Glomerular visceral epithelial cell (primary cell): ENCODE data around the gene PRELP.

ENCODE experiments used
- DNase-seq: peaks from one replicate; pipeline ENCODE4 v3.0.0-alpha.2; 2016; ENCODE audit errors: extremely low spot score

The PRELP gene

DNA sequence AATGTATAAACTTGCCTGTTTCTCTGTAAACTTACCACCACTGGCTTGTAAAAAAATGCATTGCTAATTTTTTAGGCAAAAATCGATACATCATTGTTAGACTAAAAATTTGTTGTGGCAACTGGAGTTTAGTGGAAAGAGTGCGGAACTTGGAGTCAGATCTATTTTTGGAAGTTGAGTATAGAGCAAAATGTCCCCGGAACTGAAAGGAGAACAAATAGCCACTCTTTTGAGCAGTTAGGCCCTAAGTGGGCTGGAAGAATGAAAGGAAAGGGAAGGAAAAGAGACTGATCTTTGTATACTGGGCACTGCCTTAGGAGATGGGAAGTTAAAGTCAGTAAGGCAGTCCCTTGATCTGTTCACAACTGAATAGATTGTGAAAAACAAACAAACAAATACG lies 48.5 kb downstream of the PRELP start:
- no peak for DNase-seq

DNA sequence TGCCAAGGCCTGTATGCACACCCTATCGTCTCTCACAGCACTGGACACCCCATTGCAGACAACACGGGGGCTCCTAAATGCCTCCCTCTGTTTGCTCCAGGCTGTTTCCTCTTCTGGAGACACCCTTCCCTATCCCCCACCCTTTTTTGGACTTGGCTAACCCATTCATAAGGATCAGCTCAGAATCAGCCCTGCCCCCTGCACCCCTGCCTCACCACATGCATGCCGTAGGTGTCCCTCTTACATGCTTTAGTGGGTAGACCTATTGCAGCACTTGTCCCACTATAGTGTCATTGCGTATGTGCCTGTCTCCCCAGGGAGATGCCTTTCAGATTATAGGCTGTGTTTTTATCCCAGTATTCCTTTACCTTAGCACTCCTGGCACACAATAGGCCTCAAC lies 49.2 kb downstream of the PRELP start:
- no peak for DNase-seq

DNA sequence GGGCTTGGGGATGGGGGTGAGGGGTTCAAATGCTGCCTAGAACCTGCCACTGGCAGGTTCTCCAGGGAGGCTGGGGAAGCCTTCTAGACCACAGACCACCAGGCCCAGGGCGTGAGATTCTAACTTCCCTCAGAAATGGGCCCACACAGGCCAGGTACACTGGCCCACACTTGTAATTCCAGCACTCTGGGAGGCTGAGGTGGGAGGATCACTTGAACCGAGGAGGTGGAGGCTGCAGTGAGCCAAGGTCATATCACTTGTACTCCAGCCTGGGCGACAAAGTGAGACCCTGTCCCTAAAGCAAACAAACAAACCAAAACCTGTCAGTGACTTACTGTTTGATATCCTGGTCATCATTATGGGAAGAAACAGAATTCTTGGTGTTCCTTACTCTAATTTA lies 50.1 kb downstream of the PRELP start:
- DNase-seq = no peak

DNA sequence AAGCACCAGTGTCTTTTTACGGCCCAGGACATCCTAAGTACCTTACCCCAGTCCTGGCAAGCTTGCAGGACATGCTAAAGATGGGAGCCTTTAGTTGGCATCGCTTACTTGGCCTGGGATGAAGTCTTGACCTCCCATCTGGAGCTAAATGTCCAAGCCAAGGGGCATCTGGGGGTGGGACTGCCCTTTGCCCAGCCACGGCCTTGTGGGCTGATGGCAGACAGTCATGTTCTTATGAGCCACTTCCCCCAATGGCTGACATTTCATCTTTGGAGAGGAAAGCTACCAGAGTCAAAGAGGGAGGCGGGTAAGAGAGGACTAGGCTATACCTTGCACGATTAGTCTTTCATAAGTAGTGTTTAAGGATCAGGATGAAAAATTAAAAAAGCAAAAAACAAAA lies 50.5 kb downstream of the PRELP start:
- DNase-seq = no peak

GRCh38 chr1:203526572-203526971 lies 51.0 kb downstream of the PRELP start:
- DNase-seq = no peak

GRCh38 chr1:203527013-203527412 lies 51.4 kb downstream of the PRELP start:
- DNase-seq = no peak

DNA sequence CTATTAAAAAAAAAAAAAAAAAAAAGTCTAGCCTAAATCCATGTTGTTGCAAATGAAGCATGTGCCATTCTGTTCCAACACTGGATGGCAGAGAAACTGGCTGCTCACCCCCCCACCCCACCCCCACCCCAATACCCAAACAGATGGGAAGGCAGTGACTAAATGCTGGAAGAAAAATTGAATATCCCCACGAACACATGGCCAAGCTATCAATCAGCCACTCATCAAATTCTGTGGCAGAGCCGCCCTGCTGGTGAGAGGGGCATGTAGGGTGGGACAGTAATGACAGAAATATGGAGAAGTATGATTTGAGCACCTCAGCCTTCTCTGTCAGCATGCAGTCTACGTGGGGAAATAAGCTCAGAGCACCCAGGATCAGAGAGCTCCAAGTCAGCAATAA lies 52.5 kb downstream of the PRELP start:
- DNase-seq = no peak

- no peak for DNase-seq
Measured at GRCh38 chr1:203528976-203529835, 53.6 kb downstream of the PRELP start.

GRCh38 chr1:203531063-203531462 lies 55.5 kb downstream of the PRELP start:
- no peak for DNase-seq

DNA sequence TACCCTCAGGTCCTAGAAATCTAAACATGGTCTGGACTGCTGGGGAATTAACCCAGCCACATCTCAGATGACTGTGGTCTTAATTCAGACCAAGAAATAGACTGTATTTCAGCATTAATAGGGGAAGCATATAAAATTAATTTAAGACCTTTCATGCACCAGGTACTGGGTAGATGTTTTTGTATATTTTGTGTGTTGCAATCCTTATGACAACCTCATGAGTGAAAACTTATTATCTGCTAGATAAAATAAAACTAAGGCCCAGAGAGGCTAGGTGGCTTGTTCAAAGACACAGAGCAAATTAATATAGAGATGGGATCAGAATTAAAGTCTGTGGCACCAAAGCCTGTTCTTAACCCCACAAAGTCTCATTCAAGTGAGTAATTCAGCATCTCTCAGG lies 58.4 kb downstream of the PRELP start:
- no peak for DNase-seq

GRCh38 chr1:203534526-203534925 lies 58.9 kb downstream of the PRELP start:
- DNase-seq = peak; percentile 87

GRCh38 chr1:203536575-203536974 lies 61.0 kb downstream of the PRELP start:
- DNase-seq = no peak

DNA sequence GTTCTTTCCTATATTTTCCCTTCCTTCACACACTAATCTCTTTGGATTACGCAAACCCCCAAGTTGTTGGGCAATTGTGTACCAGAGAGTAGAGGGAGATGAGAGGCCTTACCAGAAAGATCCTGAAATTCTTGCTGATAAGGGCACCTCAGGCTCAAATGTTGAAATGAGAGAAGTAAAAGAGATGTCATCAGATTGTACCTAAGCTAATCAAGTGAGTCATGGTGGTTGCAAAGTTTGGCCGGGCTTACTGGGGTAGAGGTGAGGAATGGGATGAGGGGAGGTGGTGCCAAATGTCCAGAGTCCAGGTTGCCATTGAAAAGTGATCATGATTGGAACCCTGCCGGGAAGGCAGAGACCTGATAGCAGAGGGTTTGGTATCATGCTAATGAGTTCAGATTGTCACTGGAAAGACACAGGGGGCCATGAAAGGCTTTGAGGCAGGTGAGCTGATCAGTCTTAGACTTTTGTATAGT lies 61.4 kb downstream of the PRELP start:
- peak; percentile 18 for DNase-seq

GRCh38 chr1:203537806-203538464 lies 62.3 kb downstream of the PRELP start:
- DNase-seq = no peak

DNA sequence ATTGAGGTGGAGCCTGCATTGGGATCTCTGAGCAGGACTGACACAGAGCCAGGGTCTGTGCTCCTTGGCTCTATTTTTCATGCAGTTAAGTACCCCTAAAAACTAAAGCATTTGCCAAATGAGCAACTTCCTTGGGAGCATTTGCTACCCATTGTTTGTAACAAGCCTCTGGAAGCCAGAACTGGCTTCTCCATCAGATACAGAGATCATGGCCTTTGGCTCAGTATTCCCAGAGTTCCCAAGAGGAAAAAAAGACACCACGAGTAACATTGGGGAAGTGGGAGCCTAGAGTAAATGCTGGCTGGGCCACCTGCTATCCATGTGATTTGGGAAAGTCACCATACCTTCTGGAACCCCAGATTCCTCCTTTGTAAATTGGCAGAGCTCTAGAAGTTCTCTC lies 63.1 kb downstream of the PRELP start:
- no peak for DNase-seq

DNA sequence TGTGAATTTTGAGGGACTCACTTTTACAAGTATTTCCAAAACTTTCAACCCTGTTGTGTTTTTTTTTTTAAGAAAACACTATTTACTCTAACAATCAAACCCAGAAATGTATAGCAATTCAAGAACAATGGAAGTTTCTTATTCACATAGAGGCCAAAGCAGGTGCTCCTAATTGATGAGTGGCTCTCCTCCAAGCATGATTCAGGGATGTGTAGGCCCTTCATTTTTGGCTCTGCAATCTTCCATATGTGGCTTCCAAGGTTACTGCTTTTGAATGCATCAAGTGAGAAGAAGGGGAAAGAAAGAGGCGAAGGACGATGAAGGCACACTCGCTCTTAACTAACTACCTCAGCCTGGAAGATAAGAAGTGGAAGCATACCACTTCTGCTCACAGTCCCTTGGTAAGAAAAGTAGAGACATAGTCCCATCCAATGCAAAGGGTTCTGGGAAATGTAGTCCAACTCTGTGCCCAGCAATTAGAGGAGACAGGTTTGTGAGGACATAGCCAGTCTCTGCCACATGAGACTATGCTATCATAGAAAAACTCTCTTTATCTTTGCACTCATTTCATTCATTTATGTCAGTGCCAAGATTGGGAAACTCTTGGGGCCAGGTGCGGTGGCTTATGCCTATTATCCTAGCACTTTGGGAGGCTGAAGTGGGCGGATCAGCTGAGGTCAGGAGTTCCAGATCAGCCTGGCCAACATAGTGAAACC lies 64.4 kb downstream of the PRELP start:
- no peak for DNase-seq
